PFSK-1 (cell line): ENCODE measurements around the gene CSF1.

Source experiments
- FOXP2 ChIP-seq: optimal IDR thresholded peaks from 2 replicates; pipeline ENCODE3; 2011; ENCODE audit warnings: borderline replicate concordance, control low read depth, inconsistent platforms; ENCODE audit not compliant: insufficient read depth; ENCODE audit errors: extremely low read length, extremely low read depth
- POLR2AphosphoS5 ChIP-seq: IDR thresholded peaks from 2 replicates; pipeline ENCODE4 v1.6.1; 2012; ENCODE audit warnings: low read depth, mild to moderate bottlenecking, control low read depth, low read length, moderate library complexity
- REST ChIP-seq, 2 experiments: IDR thresholded peaks; 2 replicates each; pipeline versions ENCODE4 v1.6.1 to v1.8.0; 2011 to 2012; ENCODE audit warnings: low read depth in 2 of 2, low read length in 2 of 2, control low read depth in 1 of 2, inconsistent platforms in 1 of 2, mild to moderate bottlenecking in 1 of 2, moderate library complexity in 1 of 2; ENCODE audit not compliant: insufficient read depth in 1 of 2
- SIN3A ChIP-seq: IDR thresholded peaks from 2 replicates; pipeline ENCODE4 v1.6.1; 2012; ENCODE audit warnings: mild to moderate bottlenecking, low read length, moderate library complexity, borderline replicate concordance; ENCODE audit not compliant: insufficient read depth
- TAF1 ChIP-seq: IDR thresholded peaks from 2 replicates; pipeline ENCODE4 v1.6.1; 2012; ENCODE audit warnings: low read length, control low read depth, borderline replicate concordance; ENCODE audit not compliant: insufficient read depth

CSF1 gene

DNA sequence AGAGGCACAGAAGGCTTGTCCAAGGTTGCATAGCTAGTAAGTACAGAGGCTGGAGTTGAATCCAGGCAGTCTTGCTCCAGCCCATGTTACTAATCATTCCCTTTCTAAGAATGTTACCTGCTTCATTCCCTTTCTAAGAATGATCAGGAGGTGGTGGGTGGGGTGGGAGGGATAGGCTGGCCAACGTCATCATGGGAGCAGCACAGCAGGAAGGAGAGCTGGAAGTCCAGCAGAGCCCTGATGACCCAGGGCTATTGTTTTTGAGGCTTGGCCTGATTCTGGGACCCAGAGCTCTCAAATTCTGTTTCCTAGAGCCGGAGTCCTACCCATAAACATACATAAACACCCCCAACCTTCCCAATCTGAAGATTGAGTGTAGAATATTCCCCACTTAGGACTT is 11.8 kb upstream of the CSF1 start:
- TF ChIP-seq POLR2AphosphoS5 = no peak
- TF ChIP-seq TAF1 = no peak
- TF ChIP-seq FOXP2 = no peak
- TF ChIP-seq REST (IDR thresholded peaks at IDR 0.05; ENCODE audit: insufficient read depth in 1 of 2, low read depth in 2 of 2, low read length in 2 of 2) = no peak

GRCh38 chr1:109901141-109901523 is 9.5 kb upstream of the CSF1 start:
- TF ChIP-seq SIN3A (no peak), POLR2AphosphoS5 (no peak), REST (IDR thresholded peaks at IDR 0.05; ENCODE audit: insufficient read depth in 1 of 2, low read depth in 2 of 2, low read length in 2 of 2) (no peak), FOXP2 (no peak)

DNA sequence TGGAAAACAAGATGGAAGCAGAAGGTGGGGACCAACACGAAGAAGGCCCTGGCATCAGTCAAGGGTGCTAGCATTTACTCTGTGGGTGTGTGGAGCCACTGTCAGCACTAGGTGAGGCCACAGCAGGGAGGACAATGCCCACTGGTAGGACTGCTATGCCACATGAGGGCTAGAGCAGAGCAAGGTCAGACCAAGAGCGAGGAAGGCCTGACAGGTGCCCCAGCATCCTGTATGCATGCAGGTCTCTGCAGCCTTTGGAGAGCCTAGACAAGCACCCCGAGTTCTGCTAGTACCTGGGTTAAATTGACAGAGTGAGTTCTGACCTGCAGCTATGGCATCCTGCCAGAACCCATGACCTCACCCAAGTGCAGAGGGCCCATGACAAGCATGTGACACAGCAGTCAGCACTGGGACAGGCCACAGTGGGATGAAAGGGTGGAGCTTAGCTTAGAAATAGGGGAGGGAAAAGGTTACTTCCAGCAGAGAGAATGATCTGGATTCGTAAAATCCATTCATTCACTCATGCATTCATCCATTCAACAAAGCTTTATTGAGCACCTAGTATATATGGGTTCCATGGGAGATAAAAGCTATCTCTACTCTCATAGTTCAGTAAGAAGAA is 9.0 kb upstream of the CSF1 start:
- TF ChIP-seq SIN3A (no peak), REST (IDR thresholded peaks at IDR 0.05; ENCODE audit: insufficient read depth in 1 of 2, low read depth in 2 of 2, low read length in 2 of 2) (no peak), FOXP2 (no peak), TAF1 (no peak), POLR2AphosphoS5 (no peak)

- TF ChIP-seq TAF1 (no peak), REST (IDR thresholded peaks at IDR 0.05; ENCODE audit: insufficient read depth in 1 of 2, low read depth in 2 of 2, low read length in 2 of 2) (no peak), FOXP2 (no peak), POLR2AphosphoS5 (no peak), SIN3A (no peak)
These were observed 8.3 kb upstream of the CSF1 start for GRCh38 chr1:109902204-109902985.

DNA sequence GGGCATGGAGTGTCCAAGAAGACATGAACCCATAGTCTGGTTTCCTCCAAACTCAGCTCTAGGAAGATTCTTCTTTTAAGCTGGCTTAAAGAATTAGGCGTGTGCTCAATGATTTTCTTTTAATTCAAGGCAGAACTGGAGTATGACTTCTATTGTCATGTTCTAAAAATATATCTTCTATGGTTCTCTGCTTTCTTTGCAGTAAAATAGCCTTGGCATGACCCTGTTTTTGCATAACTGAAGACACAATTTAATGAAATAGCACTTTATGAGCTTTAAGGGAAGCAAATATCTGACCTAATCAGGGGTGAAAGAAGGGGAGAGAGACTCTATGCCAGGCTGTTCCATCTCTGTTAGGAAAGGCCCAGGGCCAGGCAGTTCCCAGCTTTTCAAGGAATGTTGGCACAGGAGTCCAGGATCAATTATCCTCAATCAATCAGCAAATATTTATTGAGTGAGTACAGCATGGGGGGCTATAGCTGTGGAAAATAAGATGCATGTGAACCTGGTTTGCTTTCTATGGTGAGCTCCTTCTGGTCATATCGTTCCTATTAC is 7.2 kb upstream of the CSF1 start:
- TF ChIP-seq FOXP2 (no peak), SIN3A (no peak), REST (IDR thresholded peaks at IDR 0.05; ENCODE audit: insufficient read depth in 1 of 2, low read depth in 2 of 2, low read length in 2 of 2) (no peak), TAF1 (no peak), POLR2AphosphoS5 (no peak)
